NAMALWA (cell line): Measurements from ENCODE around the gene UBASH3B.
"Not testable (repeated sequence)": the region's sequence is repeated elsewhere in the genome, so short reads cannot be mapped to it uniquely, and the experiment has no call there.

Experiments used
- DNase-seq: peaks from one replicate; pipeline ENCODE4 v3.0.0-alpha.2; 2015; ENCODE audit warnings: low spot score

The UBASH3B gene, protein sequence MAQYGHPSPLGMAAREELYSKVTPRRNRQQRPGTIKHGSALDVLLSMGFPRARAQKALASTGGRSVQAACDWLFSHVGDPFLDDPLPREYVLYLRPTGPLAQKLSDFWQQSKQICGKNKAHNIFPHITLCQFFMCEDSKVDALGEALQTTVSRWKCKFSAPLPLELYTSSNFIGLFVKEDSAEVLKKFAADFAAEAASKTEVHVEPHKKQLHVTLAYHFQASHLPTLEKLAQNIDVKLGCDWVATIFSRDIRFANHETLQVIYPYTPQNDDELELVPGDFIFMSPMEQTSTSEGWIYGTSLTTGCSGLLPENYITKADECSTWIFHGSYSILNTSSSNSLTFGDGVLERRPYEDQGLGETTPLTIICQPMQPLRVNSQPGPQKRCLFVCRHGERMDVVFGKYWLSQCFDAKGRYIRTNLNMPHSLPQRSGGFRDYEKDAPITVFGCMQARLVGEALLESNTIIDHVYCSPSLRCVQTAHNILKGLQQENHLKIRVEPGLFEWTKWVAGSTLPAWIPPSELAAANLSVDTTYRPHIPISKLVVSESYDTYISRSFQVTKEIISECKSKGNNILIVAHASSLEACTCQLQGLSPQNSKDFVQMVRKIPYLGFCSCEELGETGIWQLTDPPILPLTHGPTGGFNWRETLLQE

DNA sequence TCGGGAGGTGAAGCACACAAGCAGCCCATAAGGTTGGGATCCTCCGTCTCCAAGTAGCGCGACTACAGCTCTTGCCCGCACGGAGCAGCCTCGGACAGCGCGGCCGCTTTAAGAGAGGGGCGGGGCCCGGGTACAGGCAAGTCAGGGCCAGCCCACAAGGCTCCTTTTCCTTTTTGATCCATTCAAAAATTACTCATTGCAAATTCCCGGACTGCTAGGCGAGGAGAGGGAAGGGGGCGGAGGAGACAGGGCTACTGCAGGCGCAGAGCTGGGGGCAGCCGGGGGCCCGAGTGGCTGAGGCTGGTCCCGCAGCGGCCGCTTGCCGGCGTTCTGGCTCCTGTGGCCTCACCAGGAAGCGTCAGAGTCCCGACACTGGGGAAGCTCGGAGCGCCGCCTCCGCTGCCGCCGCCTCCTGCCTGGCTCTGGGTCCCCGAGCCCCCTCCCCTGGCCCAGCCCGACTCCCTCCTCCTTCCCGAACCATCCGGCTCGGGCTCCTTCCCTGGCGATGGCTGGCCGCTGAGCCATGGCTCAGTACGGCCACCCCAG lies at the start of gene UBASH3B:
TSS of gene UBASH3B (plus strand) at position 196 of the 546 bp plus-strand sequence. CDS start at position 524, 328 bp downstream.
- DNase-seq: peak; percentile 68

DNA sequence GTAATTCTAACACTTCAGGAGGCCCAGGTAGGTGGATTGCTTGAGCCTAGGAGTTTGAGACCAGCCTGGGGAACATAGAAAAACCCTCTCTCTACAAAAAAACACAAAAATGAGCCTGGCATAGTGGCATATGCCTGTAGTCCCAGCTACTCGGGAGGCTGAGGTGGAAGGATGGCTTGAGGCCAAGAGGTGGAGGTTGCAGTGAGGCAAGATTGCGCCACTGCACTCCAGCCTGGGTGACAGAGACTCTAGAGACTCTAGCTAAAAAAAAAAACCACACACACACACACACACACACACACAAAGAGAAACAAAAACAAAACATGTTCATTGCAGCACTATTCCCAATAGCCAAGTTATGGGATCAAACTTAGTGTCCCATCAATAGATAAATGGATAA lies 48.4 kb upstream of the UBASH3B start:
- not testable (repeated sequence) for DNase-seq

DNA sequence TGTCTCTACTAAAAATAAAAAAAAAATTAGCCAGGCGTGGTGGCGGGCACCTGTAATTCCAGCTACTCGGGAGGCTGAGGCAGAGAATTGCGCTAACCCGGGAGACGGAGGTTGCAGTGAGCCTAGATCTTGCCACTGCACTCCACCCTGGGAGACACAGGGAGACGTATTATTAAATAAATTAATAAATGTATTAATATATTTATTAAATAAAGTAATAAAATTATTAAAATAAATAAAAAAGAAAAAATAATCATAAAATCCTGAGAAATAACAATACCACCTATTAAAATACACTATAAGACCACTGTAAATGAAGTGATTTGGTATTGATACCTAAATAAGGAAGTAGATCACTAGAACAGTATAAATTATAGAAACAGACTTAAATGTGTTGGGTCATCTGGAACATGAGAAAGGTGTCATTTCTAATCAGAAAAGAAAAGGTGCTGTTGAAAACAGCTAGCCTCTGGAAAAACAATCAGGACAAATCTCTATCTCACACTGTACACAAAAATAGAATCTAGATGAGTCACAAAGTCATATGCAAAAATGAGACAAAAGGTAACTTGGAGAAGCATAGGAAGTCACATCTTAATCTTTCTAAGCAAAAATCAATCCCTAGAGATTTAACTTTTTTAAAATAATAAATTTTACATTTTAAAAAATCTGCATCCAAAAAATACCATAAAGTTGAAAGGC lies 43.2 kb upstream of the UBASH3B start:
- no peak for DNase-seq

DNA sequence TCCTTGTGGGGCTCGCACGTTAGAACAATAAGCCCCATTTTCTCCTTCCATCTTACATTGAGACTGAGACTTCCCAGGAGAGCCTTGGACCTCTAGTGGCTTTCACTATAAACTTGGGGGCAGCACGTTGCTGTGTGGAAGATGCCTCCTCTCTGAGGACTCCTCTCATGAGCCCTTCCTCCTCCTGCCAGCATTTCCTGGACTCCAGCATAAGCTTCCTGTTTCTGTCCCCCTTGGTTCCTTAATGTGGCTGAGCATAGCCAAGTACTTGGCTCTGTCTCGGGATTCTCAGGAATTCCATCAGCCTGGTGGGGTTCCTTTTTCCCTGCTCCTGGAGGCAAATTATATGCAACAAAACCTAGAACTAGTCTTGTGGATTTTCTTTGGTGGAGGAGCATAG lies 38.8 kb upstream of the UBASH3B start:
- no peak for DNase-seq

DNA sequence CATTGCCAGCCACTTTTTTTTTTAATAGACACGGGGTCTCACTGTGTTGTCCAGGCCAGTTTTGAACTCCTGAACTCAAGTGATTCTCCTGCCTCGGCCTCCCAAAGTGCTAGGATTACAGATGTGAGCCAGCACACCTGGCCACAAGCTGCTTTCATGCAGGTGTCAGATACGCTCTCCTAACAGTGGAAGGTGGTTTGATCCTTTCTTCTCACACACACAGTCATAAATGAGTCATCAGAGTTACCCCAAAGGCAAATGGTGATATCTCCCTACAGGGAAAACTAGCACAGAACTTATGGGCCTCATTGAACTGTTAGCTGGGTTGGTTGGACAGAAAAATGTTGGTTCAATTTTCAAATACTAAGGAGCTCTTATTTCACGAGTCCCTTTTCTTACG lies 38.2 kb upstream of the UBASH3B start:
- DNase-seq: no peak

DNA sequence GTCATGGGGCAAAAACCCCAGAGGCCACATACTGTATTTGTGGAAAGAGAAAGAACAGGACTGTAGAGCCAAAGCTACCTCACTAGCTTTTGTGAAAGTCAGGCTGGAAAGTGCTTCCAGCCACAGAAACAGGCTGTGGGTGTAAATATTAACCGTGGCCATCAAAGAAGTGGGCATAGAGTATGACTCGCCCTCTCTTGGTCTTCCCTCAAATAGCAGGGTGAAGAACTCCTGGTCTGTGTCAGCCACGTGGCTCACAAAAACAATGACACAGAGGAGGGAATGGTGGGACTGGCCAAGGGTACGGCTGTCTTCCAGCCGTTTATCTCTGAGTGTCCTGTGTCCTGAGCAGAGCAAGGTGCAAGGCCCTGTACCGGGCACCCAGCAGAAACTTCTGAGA lies 37.6 kb upstream of the UBASH3B start:
- DNase-seq: no peak

DNA sequence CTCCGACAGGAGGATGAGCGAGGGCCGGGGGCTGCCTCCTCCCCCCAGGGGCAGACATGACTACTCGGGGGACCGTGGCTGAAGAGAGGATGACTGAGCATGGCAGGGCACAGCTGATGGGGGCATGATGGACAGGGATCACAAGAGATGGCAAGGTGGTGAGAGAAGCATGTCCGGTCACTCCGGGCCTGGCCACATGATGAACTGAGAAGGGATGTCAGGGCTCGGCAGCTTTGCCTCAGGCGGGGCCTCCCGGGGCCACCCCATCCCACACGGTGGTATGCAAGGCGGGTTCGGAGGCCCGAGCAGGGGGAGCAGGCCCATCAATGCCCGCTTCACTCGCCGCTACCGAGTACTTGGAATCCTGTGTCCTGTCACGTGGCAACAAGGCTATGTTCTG lies 36.6 kb upstream of the UBASH3B start:
- no peak for DNase-seq

DNA sequence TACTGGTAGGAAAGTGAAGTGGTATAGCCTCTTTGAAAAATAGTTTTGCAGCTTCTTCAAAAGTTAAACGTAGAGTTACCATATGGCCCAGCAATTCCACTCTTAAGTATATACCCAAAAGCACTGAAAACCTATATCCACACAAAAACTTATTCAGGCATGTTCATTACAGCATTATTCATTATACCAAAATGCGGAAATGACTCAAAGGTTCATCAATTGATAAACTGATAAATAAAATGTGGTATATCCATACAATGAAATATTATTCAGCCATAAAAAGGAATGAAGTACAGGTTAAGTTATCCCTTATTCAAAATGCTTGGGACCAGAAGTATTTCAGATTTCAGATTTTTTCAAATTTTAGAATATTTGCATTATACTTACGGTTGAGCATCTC lies 35.8 kb upstream of the UBASH3B start:
- DNase-seq: no peak

DNA sequence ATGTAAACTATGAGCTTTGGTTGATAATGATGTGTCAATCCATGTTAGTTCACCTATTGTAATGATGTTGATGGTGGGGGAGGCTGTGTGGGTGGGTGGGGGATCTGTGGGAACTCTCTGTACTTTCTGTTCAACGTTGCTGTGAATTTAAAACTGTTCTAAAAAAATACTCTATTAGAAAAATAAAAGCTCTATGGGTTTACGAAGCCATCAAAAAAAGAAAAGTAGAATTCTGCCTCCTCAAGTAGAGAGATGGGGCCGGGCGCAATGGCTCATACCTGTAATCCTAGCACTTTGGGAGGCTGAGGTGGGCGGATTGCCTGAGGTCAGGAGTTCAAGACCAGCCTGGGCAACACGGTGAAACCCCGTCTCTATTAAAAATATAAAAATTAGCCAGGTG lies 30.0 kb upstream of the UBASH3B start:
- not testable (repeated sequence) for DNase-seq

DNA sequence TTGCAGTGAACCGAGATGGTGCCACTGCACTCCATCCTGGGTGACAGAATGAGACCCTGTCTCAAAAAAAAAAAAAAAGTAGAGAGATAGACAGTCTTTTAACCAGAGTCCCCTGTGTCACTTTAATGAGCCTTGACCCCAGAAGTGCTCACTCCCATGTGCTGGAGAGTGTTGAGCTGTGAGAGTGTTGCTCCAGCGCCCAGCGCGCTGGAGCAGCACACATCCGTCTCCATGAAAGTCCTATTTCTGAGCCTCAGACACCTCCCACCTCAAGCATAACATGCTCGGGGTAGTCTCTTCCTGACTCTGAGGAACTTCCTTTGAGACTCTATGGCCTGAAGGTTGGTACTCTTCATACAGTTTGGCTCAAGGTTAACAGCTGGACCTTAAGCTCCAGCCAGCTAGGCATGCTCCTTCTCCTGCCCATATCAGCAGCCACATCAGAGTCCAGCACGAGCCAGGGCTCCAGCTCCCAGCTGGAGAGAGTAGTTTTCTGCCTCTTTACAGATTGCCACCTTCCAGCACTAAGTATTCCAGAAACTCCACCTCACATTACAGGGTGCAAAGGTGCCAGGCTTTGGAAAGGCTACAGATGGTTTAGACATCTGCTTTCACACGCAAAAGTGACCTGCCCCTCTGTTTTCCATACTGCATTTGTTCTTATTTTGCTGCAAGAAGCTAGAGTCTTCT lies 29.4 kb upstream of the UBASH3B start:
- no peak for DNase-seq

DNA sequence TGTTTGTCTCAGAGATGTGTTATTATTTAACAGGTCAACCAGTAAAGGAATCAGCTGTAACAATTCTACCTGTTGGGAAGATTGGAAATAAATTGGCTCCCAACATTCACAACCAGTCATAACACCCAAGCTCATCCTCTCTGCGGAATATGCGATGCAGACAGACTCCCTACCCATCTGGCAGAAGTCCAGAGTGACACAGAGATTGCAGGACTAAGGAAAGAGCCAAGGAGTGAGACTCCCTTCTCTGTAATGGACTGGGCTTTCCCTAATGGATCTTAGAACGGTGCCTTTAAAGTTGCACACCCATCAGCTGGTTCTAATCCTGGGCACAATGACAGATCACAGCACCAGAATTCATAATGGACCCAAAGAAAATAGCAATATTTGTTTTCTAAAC lies 27.8 kb upstream of the UBASH3B start:
- no peak for DNase-seq

DNA sequence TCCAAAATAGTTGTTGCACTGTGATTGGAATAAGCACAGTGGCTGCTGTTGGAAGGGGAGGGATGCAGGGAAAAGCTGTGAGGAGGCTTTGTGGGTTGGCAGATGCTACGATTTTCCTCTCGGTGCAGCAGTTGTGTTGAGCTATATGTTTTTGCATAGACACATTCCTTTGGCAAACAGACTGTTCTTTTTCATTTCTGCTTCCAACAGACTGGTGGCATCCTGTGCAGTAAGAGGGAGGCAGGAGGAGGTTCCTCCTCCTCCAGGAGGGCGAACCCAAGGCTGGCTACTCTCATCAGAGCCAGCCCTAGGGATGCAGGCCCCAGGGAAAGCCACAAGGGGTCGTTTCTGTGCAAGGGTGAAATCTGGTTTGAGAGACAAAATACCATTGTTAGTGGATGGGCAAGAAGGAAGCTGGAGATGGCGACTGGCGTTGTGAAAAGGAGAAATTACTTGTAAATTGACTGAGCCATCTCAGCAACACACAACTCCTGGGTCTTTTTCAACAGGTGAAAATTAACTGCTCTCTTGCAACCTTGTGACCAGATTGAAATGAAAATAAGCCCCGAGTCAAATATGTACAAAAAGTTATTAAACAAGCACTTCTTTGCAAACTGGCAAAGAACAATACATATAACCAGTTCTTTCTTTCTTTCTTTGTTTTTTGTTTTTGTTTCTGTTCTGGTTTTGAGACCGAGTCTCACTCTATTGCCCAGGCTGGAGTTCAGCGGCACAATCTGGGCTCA lies 26.5 kb upstream of the UBASH3B start:
- peak; percentile 84 for DNase-seq

DNA sequence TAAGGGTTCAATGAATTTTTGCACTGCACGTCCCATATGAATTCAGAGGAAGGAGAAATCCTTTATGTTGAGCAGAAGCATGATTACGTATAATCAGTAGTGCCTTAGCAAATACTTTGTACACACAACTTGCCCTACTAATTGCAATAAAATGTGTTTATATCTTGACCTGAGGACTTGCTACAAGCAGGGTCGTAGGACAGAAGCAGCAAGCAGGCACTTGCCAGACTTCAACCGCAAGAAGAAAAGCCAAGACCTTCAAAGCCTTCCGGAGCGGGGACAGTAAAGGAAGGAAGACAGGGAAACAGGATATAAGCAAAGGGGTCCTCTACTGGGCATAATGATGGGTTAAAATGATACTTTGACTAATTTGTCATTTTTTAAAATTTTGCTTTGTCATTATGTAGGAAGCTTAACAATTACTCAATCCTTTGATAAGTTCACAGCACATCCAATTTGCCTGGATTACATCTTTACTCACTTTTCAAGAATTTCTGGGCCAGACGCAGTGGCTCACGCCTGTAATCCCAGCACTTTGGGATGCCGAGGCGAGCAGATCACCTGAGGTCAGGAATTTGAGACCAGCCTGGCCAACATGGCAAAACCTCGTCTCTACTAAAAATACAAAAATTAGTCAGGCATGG lies 23.2 kb upstream of the UBASH3B start:
- DNase-seq: no peak

DNA sequence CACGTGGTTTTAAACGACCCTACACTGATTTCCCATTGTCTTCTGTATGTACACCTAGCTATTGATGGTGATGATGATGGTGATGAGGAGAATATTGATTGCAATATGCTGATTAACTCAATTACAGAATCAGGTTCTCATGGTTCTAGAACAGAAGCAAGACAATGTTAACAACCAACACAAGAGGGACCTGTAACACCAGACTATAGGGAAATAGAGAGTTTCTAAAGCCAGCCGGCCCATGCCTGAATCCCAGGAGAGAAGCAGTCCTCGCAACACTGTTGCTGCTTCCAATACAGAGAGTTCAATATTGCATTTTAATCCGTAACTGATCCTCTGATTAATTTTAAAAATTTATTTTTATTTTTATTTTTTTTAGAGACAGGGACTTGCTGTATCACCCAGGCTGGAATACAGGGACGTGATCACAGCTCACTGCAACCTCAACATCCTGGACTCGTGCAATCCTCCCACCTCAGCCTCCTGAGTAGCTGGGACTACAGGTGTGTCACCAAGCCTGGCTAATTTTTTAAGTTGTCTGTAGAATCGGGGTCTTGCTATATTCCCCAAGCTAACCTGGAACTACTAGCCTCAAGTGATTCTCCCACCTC lies 22.2 kb upstream of the UBASH3B start:
- DNase-seq: peak; percentile 67

DNA sequence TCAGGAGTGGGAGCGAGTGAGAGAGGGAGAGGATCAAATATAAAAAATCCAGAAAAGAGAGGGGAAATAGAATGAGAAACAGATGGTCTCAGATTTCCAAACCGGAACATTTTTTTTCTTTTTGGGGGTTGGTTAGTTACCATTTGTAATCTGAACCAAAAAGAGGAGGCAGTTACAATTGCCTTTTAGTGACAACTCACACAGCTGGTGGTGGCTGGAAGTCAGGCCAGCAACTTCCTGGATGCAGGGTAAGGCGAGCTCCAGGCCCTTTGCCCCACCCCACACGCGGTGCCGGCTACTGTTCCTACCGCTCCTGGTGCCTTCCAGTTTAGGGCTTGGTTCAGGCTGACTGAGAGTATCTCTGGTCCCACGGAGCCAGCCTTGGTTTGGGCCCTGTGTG lies 21.0 kb upstream of the UBASH3B start:
- DNase-seq: no peak

DNA sequence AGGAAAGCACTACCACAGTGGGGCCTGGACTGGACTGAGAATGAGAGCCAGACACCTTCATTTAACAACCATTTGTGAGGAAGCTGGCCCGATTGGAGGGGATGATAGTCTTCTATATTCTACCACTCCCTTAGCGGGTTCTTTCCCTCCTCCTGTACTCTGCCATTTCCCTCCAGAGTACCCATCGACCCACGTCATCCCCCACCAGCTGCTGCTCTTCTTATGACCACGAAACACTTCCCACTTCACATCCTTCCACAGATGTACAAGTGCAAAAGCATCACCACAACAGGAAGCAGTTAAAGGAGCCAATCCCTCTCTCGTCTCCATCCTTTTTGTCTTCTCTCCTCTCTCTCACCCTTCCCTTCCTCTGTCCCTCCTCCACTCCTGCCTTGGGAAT lies 18.0 kb upstream of the UBASH3B start:
- no peak for DNase-seq

DNA sequence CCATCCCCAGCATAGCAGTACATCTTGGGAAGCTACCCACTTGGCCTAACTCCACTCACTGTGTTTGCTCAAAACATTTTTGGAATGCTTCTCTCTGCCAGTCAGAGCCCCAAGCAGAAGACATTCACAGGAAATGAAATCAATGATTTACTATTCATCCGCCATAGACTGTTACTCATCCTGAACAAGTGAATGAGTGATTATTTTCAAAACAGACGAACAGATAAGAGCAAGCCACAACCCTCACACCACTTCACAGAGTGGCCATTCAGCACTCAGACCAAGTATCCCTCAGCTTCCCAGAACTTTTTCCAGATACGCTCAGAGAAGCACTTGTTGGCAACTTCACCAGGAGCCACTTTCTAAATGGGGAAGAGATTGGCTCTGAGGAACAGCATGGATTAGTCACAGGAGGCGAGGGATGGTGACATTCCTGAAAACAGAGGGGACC lies 13.0 kb upstream of the UBASH3B start:
- no peak for DNase-seq

DNA sequence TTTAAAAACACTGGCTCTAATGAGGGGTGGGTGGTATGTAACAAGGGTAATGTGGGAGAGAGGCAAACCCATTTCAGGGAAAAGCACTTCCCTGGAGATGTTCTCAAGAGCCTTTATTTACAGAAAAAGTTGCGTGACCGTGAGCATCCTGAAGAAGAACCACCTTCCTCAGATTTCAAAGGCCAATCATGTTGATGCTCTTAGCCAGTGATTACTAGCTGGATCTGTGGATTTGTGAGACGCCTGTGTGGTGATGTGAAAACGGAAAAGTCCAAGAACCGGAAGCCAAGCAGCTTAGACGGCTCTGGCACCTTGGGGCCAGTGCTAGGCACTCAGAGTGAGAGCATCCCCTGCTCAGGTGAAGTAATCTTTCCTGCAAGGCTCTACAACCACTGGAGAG lies 12.6 kb upstream of the UBASH3B start:
- DNase-seq: no peak

DNA sequence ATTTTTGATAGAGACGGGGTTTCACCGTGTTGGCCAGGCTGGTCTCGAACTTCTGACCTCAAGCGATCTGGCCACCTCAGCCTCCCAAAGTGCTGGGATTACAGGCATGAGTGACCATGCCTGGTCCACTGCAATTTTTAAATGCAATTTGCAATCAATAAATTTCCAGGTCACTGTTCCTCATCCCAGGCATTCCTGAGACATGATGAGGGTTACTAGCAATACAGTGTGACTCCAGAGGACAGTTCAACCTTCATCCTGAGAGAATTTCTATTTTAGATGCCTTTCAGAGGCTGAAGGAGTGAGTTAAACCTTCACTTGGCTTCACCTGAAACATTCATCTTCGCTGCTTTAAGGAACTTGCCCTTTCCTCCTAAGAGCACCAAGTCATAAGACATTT lies 9.7 kb upstream of the UBASH3B start:
- no peak for DNase-seq

DNA sequence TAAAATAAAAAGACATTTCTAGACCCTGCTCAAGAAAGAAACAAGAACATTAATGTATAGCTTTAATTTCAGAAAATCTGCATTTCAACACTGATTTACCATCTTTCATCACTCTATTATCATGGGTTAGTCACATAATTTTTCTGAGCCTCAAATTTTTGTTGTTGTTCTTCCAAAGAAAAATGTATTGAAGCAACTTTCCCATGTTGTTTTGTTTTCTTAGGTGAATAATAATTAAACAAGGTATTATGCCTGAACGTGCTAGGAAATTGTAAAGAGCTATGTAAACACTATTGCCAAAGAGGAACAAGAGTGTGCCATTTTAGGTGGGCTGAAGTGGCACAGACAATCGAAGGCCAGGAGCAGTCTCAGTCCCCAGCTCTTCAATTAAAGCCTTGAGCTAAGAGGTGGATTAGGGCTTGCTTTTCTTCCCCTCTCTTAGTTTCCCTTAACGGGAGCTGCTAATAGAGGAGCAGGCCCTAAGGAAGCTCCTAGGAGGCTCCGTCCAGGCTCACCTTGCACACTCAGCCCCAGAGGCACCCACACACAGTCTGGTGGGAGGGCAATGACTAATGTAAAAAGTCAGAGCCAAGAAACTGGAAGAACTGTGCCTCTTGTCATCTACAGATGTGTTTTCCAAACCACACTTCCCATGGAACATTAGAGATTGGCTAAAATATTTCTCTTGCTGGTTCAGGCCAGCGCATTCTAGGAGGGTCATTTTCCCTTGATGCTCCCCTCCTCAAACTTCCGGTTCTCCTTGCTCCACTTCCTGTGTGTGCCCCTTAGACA lies 8.8 kb upstream of the UBASH3B start:
- DNase-seq: no peak
